Gastroesophageal sphincter (tissue), 3 donors: ENCODE measurements around the gene PAQR6.

ENCODE experiments used
- CTCF ChIP-seq, 4 experiments: fragments of 200-600 bp in 2 of 4; fragments of 450-650 bp in 2 of 4; sonication (generic) in 1 of 4; IDR thresholded peaks; one replicate each; pipeline ENCODE4 v1.5.1; 2017 to 2019; ENCODE audit warnings: antibody characterized with exemption in 4 of 4, mild to moderate bottlenecking in 2 of 4, moderate library complexity in 2 of 4
- EP300 ChIP-seq: sonication (generic); formaldehyde crosslinking; IDR thresholded peaks from one replicate; pipeline ENCODE4 v1.6.1; 2017; ENCODE audit warnings: antibody characterized with exemption, mild to moderate bottlenecking
- POLR2A ChIP-seq, 2 donors: fragments of 450-650 bp; IDR thresholded peaks; one replicate each; pipeline ENCODE4 v1.6.1; 2017; ENCODE audit warnings: antibody characterized with exemption in 2 of 2, mild to moderate bottlenecking in 2 of 2, moderate library complexity in 1 of 2

GRCh38 chr1:156276966-156277381, 29.1 kb upstream of the PAQR6 start:
- TF ChIP-seq CTCF (IDR thresholded peaks at IDR 0.05) (no peak), EP300 (no peak), POLR2A (IDR thresholded peaks at IDR 0.05) (no peak)
